ENCODE data around the gene NEIL1. TPM values are rescaled to one million over a fixed set of nuclear protein-coding genes. Genes with fewer than 3 reads are reported as not detected.
"Not testable (repeated sequence)": the region's sequence is repeated elsewhere in the genome, so short reads cannot be mapped to it uniquely, and the experiment has no call there.

NEIL1 gene
- total and polyA plus RNA-seq, 2 donors (not counting 1 experiment from before 2014, with no cell fraction given) = 103 to 251 TPM

DNA sequence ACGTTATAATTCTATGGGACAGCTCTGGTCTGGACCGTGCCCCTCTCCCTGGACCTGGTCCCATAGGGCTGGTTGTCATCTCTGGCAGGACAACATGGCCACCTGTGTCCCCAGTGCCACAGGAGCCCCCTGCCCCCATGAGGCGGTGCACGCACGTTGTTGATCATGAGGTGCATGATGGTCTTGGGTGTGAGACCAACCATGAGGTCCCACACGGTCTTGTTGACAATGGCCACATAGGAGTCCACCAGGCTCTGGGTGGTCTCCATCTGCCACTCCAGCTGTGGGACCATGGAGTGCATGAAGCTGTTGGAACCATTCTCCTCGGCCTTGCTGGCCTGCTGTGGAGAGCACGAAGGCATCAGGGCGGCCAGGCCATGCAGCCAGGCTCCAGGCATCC lies 44.5 kb upstream of the NEIL1 start:
- ChIA-PET CTCF (interaction anchor here (1.2 kb wide), 1 partner anchor 259 kb away, joined by 3 read pairs; no protein-coding TSS in a partner anchor), POLR2A (no interaction called here)
- Mint-ChIP-seq H3K27me3 (peaks cover 29% of the 10 kb centered on the region), H3K27ac (no peak overlapping the region), H3K9me3 (ENCODE audit: insufficient read depth) (no peaks in the 10 kb centered on the region), H3K4me1 (no peaks in the 10 kb centered on the region), H3K4me3 (no peak overlapping the region)
- TF ChIP-seq EZH2 (IDR thresholded peaks at IDR 0.05; ENCODE audit: borderline replicate concordance, insufficient read depth, low read depth, low read length, poor library complexity, severe bottlenecking) = no peak
- TF ChIP-seq, protein P1, sequence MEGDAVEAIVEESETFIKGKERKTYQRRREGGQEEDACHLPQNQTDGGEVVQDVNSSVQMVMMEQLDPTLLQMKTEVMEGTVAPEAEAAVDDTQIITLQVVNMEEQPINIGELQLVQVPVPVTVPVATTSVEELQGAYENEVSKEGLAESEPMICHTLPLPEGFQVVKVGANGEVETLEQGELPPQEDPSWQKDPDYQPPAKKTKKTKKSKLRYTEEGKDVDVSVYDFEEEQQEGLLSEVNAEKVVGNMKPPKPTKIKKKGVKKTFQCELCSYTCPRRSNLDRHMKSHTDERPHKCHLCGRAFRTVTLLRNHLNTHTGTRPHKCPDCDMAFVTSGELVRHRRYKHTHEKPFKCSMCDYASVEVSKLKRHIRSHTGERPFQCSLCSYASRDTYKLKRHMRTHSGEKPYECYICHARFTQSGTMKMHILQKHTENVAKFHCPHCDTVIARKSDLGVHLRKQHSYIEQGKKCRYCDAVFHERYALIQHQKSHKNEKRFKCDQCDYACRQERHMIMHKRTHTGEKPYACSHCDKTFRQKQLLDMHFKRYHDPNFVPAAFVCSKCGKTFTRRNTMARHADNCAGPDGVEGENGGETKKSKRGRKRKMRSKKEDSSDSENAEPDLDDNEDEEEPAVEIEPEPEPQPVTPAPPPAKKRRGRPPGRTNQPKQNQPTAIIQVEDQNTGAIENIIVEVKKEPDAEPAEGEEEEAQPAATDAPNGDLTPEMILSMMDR (IDR thresholded peaks at IDR 0.05) = no peak
- no peak overlapping the region for H3K4me2 ChIP-seq (replicated peaks; ENCODE audit: low read depth, low read length, poor library complexity, severe bottlenecking)
- H3K36me3 ChIP-seq (replicated peaks in 1 of 2; ENCODE audit: control extremely low read depth in 1 of 2, control insufficient read depth in 1 of 2, extremely low read depth in 1 of 2, insufficient read depth in 2 of 2, low read length in 1 of 2) = no peaks in the 10 kb centered on the region
- H2AFZ ChIP-seq (ENCODE audit: insufficient read depth, low read depth, low read length, poor library complexity, severe bottlenecking) = no peak overlapping the region
- no peak overlapping the region for H3K27ac ChIP-seq (ENCODE audit: low read length in 2 of 2)
- no peak overlapping the region for H3K4me3 ChIP-seq (ENCODE audit: control extremely low read depth in 1 of 5, extremely low read depth in 1 of 5, insufficient read depth in 1 of 5, low read depth in 2 of 5, low read length in 4 of 5)
- no peak overlapping the region for H3K9ac ChIP-seq (ENCODE audit: low read length)
- intact Hi-C loops (cut with micrococcal nuclease) = no loop called here
- ATAC-seq (ENCODE audit: low read depth) = no peak
- no peak for DNase-seq
- H3K4me1 ChIP-seq (ENCODE audit: control insufficient read depth in 2 of 2, insufficient read depth in 2 of 2, low read length in 2 of 2) = no peaks in the 10 kb centered on the region
- H3K79me2 ChIP-seq (ENCODE audit: control insufficient read depth, insufficient read depth, low read length) = no peaks in the 10 kb centered on the region
- H4K20me1 ChIP-seq (ENCODE audit: control insufficient read depth, insufficient read depth, low read length, poor library complexity, severe bottlenecking) = no peaks in the 10 kb centered on the region
- no peaks in the 10 kb centered on the region for H3K9me3 ChIP-seq (ENCODE audit: control extremely low read depth in 1 of 3, control insufficient read depth in 2 of 3, insufficient read depth in 1 of 3, low read length in 2 of 3)
- 88% methylated on average over 9 of the region's 9 CpGs for WGBS (ENCODE audit: insufficient coverage)
- H3K27me3 ChIP-seq (replicated peaks in 1 of 4; ENCODE audit: control extremely low read depth in 1 of 4, control insufficient read depth in 3 of 4, insufficient read depth in 4 of 4, low read length in 3 of 4) = peaks cover 0 to 2% (median under 1%) of the 10 kb centered on the region in 4 experiments

DNA sequence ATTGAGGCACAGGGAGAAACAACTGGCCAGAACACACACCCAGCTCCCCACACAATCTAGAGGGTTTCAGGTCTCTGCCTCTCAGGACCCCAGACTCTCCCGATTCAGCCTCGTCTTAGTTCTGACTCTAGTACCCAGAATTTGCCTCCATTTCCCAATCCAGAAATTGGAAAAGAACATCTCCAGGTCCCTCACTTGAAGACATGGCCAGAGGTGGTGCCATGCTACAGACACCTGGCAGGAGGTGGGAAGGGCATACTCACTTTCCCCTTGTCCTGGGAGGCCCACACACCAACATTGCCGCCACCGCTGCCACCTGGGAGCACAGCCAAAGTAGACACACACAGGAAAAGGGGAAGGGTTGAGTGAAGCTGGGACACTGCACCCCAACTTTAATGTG lies 44.1 kb upstream of the NEIL1 start:
- H3K4me1 Mint-ChIP-seq; intact Hi-C loops (cut with micrococcal nuclease): not testable (repeated sequence)
- CTCF ChIA-PET = interaction anchor here (1.2 kb wide), 1 partner anchor 260 kb away, joined by 3 read pairs; no protein-coding TSS in a partner anchor

More for the DNA sequence above, 44.1 kb upstream of the NEIL1 start:
- H3K27me3 ChIP-seq (replicated peaks in 1 of 4; ENCODE audit: control extremely low read depth in 1 of 4, control insufficient read depth in 3 of 4, insufficient read depth in 4 of 4, low read length in 3 of 4); H3K4me2 ChIP-seq (replicated peaks; ENCODE audit: low read depth, low read length, poor library complexity, severe bottlenecking); H3K9me3 ChIP-seq (ENCODE audit: control extremely low read depth in 1 of 3, control insufficient read depth in 2 of 3, insufficient read depth in 1 of 3, low read length in 2 of 3); H3K4me3 Mint-ChIP-seq; H3K79me2 ChIP-seq (ENCODE audit: control insufficient read depth, insufficient read depth, low read length); DNase-seq; H2AFZ ChIP-seq (ENCODE audit: insufficient read depth, low read depth, low read length, poor library complexity, severe bottlenecking); H3K4me3 ChIP-seq (ENCODE audit: control extremely low read depth in 1 of 5, extremely low read depth in 1 of 5, insufficient read depth in 1 of 5, low read depth in 2 of 5, low read length in 4 of 5); H3K27ac Mint-ChIP-seq; H3K4me1 ChIP-seq (ENCODE audit: control insufficient read depth in 2 of 2, insufficient read depth in 2 of 2, low read length in 2 of 2); ATAC-seq (ENCODE audit: low read depth); H3K9ac ChIP-seq (ENCODE audit: low read length); POLR2A ChIA-PET; H3K27ac ChIP-seq (ENCODE audit: low read length in 2 of 2); H4K20me1 ChIP-seq (ENCODE audit: control insufficient read depth, insufficient read depth, low read length, poor library complexity, severe bottlenecking); H3K36me3 ChIP-seq (replicated peaks in 1 of 2; ENCODE audit: control extremely low read depth in 1 of 2, control insufficient read depth in 1 of 2, extremely low read depth in 1 of 2, insufficient read depth in 2 of 2, low read length in 1 of 2); H3K9me3 Mint-ChIP-seq (ENCODE audit: insufficient read depth): not testable (repeated sequence)
- H3K27me3 Mint-ChIP-seq = peaks cover 32% of the 10 kb centered on the region
- WGBS (ENCODE audit: insufficient coverage) = 100% methylated on average over 2 of the region's 4 CpGs
